ENCODE results near the gene CCDC178. TPM values are rescaled to one million over a fixed set of nuclear protein-coding genes. Genes with fewer than 3 reads are reported as not detected.

The CCDC178 gene
- polyA plus RNA-seq, 1 donor from 2014 or later = not detected

GRCh38 chr18:32899819-32900218 lies 540.7 kb downstream of the CCDC178 start:
- no peaks in the 10 kb centered on the region for H3K36me3 ChIP-seq (ENCODE audit: insufficient read depth, low read length)
- no peak overlapping the region for H3K27ac ChIP-seq (ENCODE audit: low read length)
- TF ChIP-seq RAD21 (conservative IDR thresholded peaks at IDR 0.05) (no peak), EZH2 (IDR thresholded peaks at IDR 0.05; ENCODE audit: borderline replicate concordance, insufficient read depth, low read length, poor library complexity, severe bottlenecking) (no peak), TAF1 (IDR thresholded peaks at IDR 0.05; ENCODE audit: low read depth) (no peak), EP300 (conservative IDR thresholded peaks at IDR 0.05; ENCODE audit: poor library complexity, severe bottlenecking) (no peak), POLR2AphosphoS5 (IDR thresholded peaks at IDR 0.05) (no peak), CTCF (IDR thresholded peaks at IDR 0.05; ENCODE audit: poor library complexity, severe bottlenecking) (no peak), REST (IDR thresholded peaks at IDR 0.05; ENCODE audit: borderline replicate concordance) (no peak), SMC3 (conservative IDR thresholded peaks at IDR 0.05; ENCODE audit: poor library complexity) (no peak)
- H4K20me1 ChIP-seq (ENCODE audit: insufficient read depth) = no peaks in the 10 kb centered on the region
- no peak overlapping the region for H3K9ac ChIP-seq (ENCODE audit: low read length)
- H2AFZ ChIP-seq (ENCODE audit: low read depth, low read length) = no peak overlapping the region
- H3K4me3 ChIP-seq (ENCODE audit: low read length) = no peak overlapping the region
- no peak overlapping the region for H3K4me2 ChIP-seq (ENCODE audit: low read length)
- no peaks in the 10 kb centered on the region for H3K9me3 ChIP-seq (ENCODE audit: low read length)
- no peaks in the 10 kb centered on the region for H3F3A ChIP-seq (ENCODE audit: insufficient read depth, low read length, poor library complexity, severe bottlenecking)
- H3K27me3 ChIP-seq (ENCODE audit: insufficient read depth, low read depth, low read length) = no peaks in the 10 kb centered on the region
- H3K79me2 ChIP-seq (replicated peaks; ENCODE audit: insufficient read depth, low read length) = no peaks in the 10 kb centered on the region
- no peaks in the 10 kb centered on the region for H3K9me2 ChIP-seq (ENCODE audit: insufficient read depth, low read length)

GRCh38 chr18:32896776-32897547 lies 543.6 kb downstream of the CCDC178 start:
- no peaks in the 10 kb centered on the region for H4K20me1 ChIP-seq (ENCODE audit: insufficient read depth)
- H3K79me2 ChIP-seq (replicated peaks; ENCODE audit: insufficient read depth, low read length) = no peaks in the 10 kb centered on the region
- no peaks in the 10 kb centered on the region for H3K9me2 ChIP-seq (ENCODE audit: insufficient read depth, low read length)
- no peaks in the 10 kb centered on the region for H3F3A ChIP-seq (ENCODE audit: insufficient read depth, low read length, poor library complexity, severe bottlenecking)
- H3K4me3 ChIP-seq (ENCODE audit: low read length) = no peak overlapping the region
- H3K36me3 ChIP-seq (ENCODE audit: insufficient read depth, low read length) = no peaks in the 10 kb centered on the region
- H3K27ac ChIP-seq (ENCODE audit: low read length) = no peak overlapping the region
- no peaks in the 10 kb centered on the region for H3K9me3 ChIP-seq (ENCODE audit: low read length)
- H3K27me3 ChIP-seq (ENCODE audit: insufficient read depth, low read depth, low read length) = no peaks in the 10 kb centered on the region
- TF ChIP-seq EP300 (conservative IDR thresholded peaks at IDR 0.05; ENCODE audit: poor library complexity, severe bottlenecking) (no peak), TAF1 (IDR thresholded peaks at IDR 0.05; ENCODE audit: low read depth) (no peak), RAD21 (conservative IDR thresholded peaks at IDR 0.05) (no peak), REST (IDR thresholded peaks at IDR 0.05; ENCODE audit: borderline replicate concordance) (no peak), CTCF (IDR thresholded peaks at IDR 0.05; ENCODE audit: poor library complexity, severe bottlenecking) (no peak), POLR2AphosphoS5 (IDR thresholded peaks at IDR 0.05) (no peak), EZH2 (IDR thresholded peaks at IDR 0.05; ENCODE audit: borderline replicate concordance, insufficient read depth, low read length, poor library complexity, severe bottlenecking) (no peak), MXI1 (conservative IDR thresholded peaks at IDR 0.05; ENCODE audit: poor library complexity, severe bottlenecking) (no peak), SMC3 (conservative IDR thresholded peaks at IDR 0.05; ENCODE audit: poor library complexity) (no peak)
- H3K9ac ChIP-seq (ENCODE audit: low read length) = no peak overlapping the region
- no peak overlapping the region for H3K4me2 ChIP-seq (ENCODE audit: low read length)
- no peak overlapping the region for H2AFZ ChIP-seq (ENCODE audit: low read depth, low read length)
